Activated CD4-positive, alpha-beta T cell treated with anti-CD3 and anti-CD28 coated beads, Interleukin-2, amount 10 ng/mL, durations not matched to agents 7 days and 5 days (primary cell): ENCODE results near the gene TMEM163. TPM values are rescaled to one million over a fixed set of nuclear protein-coding genes. Genes with fewer than 3 reads are reported as not detected.
A peak's percentile ranks its signal among the peaks of the same experiment; 100 is the strongest.

Experiments
- CTCF ChIA-PET: fragments of 350-600 bp; sonication (Branson Sonifier 250); formaldehyde crosslinking; loops from one replicate; lab custom pipeline; 2021; ENCODE audit warnings: antibody characterized with exemption; lab: Charles Lee
- POLR2A ChIA-PET: fragments of 350-600 bp; sonication (Branson Sonifier 250); formaldehyde crosslinking; loops from one replicate; lab custom pipeline; 2021; ENCODE audit warnings: antibody characterized with exemption; lab: Charles Lee
- DNase-seq: peaks from one replicate; pipeline ENCODE4 v3.0.0-alpha.2; 2020
- H3K27ac Mint-ChIP-seq: one replicate; pipeline ENCODE4 v1.8.0; 2021; ENCODE audit warnings: mild to moderate bottlenecking, moderate library complexity, mixed read lengths
- H3K27me3 Mint-ChIP-seq: one replicate; pipeline ENCODE4 v1.8.0; 2021; ENCODE audit warnings: mixed read lengths
- H3K36me3 Mint-ChIP-seq: one replicate; pipeline ENCODE4 v1.8.0; 2021; ENCODE audit warnings: low read depth, mixed read lengths
- H3K4me1 Mint-ChIP-seq: one replicate; pipeline ENCODE4 v1.8.0; 2021; ENCODE audit warnings: mixed read lengths
- H3K4me3 Mint-ChIP-seq: one replicate; pipeline ENCODE4 v1.8.0; 2021; ENCODE audit warnings: mild to moderate bottlenecking, moderate library complexity, mixed read lengths
- H3K9me3 Mint-ChIP-seq: one replicate; pipeline ENCODE4 v1.8.0; 2021; ENCODE audit warnings: mixed read lengths
- total RNA-seq, 2 experiments: library from RNA; stranded (reverse); gene quantifications; one replicate each; pipeline ENCODE4 v1.2.3, GENCODE V29; 2021

Gene TMEM163
- total RNA-seq, 2 experiments from 2014 or later: not detected

DNA sequence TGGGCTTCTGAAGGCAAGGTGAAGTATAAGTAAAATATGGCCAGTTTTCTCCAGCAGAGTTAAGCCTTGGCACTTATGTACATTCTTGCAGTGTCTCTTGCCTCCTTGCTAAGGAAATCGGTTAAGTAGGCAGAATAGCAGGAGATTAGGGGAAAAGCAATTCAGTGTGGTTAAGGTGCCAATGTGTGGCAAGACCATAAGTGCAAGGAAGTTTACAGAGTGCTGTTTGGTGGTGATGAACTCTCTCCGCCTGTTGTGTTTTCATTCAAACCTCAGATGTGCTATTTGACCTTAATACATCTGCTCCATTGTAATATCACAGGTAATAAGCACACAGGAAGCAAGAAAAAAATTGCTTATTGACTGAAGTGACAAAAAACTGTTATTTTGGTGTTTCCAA, 308.8 kb downstream of the TMEM163 start:
- DNase-seq: no peak
- ChIA-PET CTCF (interaction anchor here (3.6 kb wide), 1 partner anchor 291 kb away, joined by 53 read pairs; no protein-coding TSS in a partner anchor), POLR2A (no interaction called here)
- peaks cover 5% of the 10 kb centered on the region for H3K36me3 Mint-ChIP-seq
- H3K27me3 Mint-ChIP-seq: no peaks in the 10 kb centered on the region
- no peak overlapping the region for H3K4me3 Mint-ChIP-seq
- no peak overlapping the region for H3K27ac Mint-ChIP-seq
- no peaks in the 10 kb centered on the region for H3K9me3 Mint-ChIP-seq
- peaks cover 41% of the 10 kb centered on the region for H3K4me1 Mint-ChIP-seq

DNA sequence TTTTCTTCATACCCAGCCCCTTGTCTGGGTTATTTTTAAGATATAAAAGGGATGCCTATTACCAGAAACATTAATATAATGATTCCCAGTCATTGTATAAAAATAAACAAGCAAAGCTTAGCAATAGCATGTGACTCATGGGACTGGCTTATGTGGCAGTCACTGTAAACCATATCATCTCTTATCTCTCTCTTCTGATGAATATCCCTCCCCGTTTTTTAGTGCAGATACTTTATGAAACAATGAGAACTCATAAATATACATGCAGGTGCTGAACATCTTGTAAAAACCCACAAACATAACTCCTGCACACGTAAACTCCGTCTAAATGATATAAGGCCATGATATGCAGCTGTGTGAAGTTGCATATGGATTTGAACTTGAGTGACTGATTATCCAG, 310.0 kb downstream of the TMEM163 start:
- Mint-ChIP-seq H3K4me3 (no peak overlapping the region), H3K36me3 (peaks cover 10% of the 10 kb centered on the region)
- CTCF ChIA-PET: no interaction called here

DNA sequence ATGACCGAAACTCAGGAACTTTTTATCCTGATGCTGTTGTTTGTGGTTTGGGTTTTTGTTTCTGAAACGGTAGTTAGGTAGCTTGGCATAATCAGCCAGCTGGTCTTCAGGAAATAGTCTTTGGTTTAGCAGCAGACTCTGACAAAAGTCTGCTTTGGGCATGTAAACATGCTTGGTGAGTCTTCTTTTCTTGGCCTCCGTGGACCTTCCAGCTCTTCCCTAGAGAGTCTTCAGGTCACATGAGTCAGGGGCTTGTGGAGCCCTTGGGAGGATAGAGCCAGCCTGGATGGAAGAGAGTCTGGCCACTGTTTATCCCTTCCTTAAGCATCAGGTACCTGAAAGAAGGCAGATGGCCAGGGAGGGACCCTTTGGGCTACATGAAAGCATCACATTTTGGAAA, 310.4 kb downstream of the TMEM163 start:
- H3K9me3 Mint-ChIP-seq: no peaks in the 10 kb centered on the region
- no peak overlapping the region for H3K4me3 Mint-ChIP-seq
- peaks cover 13% of the 10 kb centered on the region for H3K36me3 Mint-ChIP-seq
- ChIA-PET CTCF (no interaction called here), POLR2A (no interaction called here)
- H3K4me1 Mint-ChIP-seq: peaks cover 41% of the 10 kb centered on the region
- H3K27ac Mint-ChIP-seq: no peak overlapping the region
- DNase-seq: no peak
- H3K27me3 Mint-ChIP-seq: no peaks in the 10 kb centered on the region

More for the DNA sequence above, 310.0 kb downstream of the TMEM163 start:
- DNase-seq: no peak
- Mint-ChIP-seq H3K27ac (no peak overlapping the region), H3K27me3 (no peaks in the 10 kb centered on the region), H3K9me3 (no peaks in the 10 kb centered on the region), H3K4me1 (peaks cover 41% of the 10 kb centered on the region)
- POLR2A ChIA-PET: no interaction called here

DNA sequence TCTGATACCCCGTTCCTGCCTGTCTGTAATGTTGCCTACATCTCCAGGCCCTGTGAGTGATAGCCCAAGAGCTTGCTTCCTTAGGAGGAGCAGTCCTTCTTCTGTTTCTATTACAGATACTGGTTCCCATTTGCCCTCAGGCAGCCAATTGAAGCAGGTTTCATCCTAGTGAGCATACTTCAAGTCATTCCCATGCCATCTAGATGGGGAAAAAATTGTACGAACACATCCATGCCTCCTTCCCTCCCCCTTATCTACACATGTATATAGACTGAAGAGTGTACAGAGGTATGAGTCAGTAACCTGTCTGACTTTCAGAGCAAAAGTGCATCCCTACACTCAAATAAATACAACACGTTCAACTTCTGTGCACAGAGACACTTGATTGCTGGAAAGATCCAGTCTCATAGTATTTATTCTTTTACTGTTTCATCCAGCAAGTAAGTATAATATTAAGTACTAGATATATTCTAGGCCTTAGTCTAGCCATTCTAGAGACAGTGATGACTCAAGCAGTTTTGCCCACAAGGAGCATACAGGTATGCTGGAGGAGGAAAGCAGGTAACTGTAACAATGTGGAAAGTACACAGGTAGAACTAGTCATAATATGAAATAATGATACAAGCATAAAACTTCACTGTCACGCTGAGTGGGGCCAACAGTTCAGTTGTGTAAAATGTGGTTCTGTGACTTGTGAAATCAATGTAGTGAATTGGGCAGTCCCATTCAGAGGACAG, 311.5 kb downstream of the TMEM163 start:
- DNase-seq: no peak
- H3K9me3 Mint-ChIP-seq: no peaks in the 10 kb centered on the region
- H3K4me1 Mint-ChIP-seq: peaks cover 41% of the 10 kb centered on the region
- no peak overlapping the region for H3K27ac Mint-ChIP-seq
- no peaks in the 10 kb centered on the region for H3K27me3 Mint-ChIP-seq
- POLR2A ChIA-PET: no interaction called here
- peaks cover 17% of the 10 kb centered on the region for H3K36me3 Mint-ChIP-seq
- H3K4me3 Mint-ChIP-seq: no peak overlapping the region
- CTCF ChIA-PET: no interaction called here

DNA sequence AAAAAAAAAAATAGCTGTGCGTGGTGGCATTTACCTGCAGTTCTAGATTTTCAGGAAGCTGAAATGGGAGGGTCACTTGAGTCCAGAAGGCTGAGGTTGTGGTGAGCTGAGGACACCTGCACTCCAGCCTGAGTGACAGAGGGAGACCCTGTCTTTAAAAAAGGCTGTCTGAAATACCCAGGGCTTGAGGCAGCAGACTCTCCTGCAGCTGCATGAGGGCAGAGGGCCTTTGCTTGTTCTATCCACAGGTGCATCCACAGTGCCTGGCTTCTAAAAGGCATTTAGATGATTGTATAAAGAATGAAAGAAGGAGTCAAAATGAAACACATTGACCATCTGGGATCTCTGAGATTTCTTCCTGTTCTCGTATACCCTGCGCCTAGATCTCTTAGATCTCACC, 312.1 kb downstream of the TMEM163 start:
- Mint-ChIP-seq H3K27me3 (no peaks in the 10 kb centered on the region), H3K27ac (peak overlapping the region; percentile 14), H3K9me3 (no peaks in the 10 kb centered on the region), H3K4me3 (no peak overlapping the region), H3K4me1 (peaks cover 35% of the 10 kb centered on the region), H3K36me3 (peaks cover 17% of the 10 kb centered on the region)
- no peak for DNase-seq
- ChIA-PET POLR2A (no interaction called here), CTCF (no interaction called here)

DNA sequence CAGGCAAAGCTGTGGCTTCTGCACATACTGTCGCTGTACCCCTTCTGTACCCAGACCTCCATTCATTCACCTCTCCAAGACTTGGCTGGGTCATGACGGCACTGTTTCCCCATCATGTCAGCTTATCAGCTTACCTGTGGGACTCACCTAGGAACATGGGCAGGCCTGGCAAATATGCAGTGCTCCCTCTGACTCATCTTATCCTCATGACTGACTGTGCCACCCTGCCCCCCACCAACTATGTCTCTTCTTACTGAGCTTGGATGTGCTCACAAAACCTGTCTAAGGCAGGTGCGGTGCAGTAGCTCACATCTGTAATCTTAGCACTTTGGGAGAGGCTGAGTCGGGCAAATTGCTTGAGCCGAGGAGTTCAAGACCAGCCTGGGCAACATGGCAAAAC, 312.5 kb downstream of the TMEM163 start:
- ChIA-PET POLR2A (no interaction called here), CTCF (no interaction called here)
- peaks cover 17% of the 10 kb centered on the region for H3K36me3 Mint-ChIP-seq
- no peak overlapping the region for H3K27ac Mint-ChIP-seq
- H3K4me1 Mint-ChIP-seq: peaks cover 30% of the 10 kb centered on the region
- DNase-seq: no peak
- no peak overlapping the region for H3K4me3 Mint-ChIP-seq
- no peaks in the 10 kb centered on the region for H3K9me3 Mint-ChIP-seq
- no peaks in the 10 kb centered on the region for H3K27me3 Mint-ChIP-seq

Other genes starting within 250 kb of the TMEM163 start
- not detected for gene ACMSD, start 119.6 kb upstream of the TMEM163 start, total RNA-seq
- gene CCNT2, start 199.8 kb upstream of the TMEM163 start, total RNA-seq: 10 to 100 TPM; 43.5 to 50.4 TPM